UCSD-AML1 (cell line): ENCODE results near the gene ZNF497.
A peak's percentile ranks its signal among the peaks of the same experiment; 100 is the strongest.
"Not testable (repeated sequence)": the region's sequence is repeated elsewhere in the genome, so short reads cannot be mapped to it uniquely, and the experiment has no call there.

Experiments
- DNase-seq: peaks from one replicate; lab custom pipeline; 2025; ENCODE audit not compliant: unreplicated experiment; lab: John Stamatoyannopoulos, UW

The ZNF497 gene

GRCh38 chr19:58394821-58395219, 32.3 kb upstream of the ZNF497 start:
- DNase-seq, result no peak

DNA sequence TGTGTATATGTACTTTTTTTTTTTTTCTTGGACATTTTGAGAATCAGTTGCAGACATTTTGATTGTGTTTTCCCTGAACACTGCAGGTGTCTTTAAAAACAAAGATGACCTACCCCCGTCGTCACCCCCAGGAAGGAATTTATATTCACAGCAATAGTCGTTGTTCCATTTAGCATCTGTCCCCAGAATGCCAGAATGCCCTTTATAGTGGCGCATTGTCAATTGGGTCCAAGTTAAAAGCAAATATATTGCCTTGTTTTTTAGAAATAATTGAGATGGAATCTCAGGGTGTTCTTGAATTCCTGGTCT, 31.1 kb upstream of the ZNF497 start:
- DNase-seq, result no peak

DNA sequence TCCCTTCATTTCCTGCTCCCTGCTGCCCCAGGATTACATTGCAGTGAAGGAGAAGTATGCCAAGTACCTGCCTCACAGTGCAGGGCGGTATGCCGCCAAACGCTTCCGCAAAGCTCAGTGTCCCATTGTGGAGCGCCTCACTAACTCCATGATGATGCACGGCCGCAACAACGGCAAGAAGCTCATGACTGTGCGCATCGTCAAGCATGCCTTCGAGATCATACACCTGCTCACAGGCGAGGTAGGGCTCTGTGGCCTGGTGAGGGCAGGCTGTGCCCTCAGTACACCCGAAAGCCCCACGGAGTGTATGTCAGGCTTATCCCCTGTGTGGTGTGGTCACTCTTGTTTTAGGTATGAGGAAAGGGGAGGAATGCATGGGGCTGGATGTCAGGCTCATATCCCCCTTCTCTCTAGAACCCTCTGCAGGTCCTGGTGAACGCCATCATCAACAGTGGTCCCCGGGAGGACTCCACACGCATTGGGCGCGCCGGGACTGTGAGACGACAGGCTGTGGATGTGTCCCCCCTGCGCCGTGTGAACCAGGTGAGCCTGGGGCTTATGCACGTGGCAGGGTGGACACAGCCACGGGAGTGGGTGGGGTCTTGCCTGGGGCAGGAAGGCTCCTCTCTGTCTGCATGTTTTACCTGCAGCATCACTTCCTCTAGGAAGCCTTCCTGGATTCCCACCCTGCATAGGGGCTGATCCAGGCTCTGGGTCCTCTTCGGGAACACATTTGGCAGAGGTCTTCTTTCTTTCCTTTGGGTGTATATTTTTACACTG, 30.6 kb upstream of the ZNF497 start:
- DNase-seq, result no peak

GRCh38 chr19:58388175-58388526, 25.6 kb upstream of the ZNF497 start:
- DNase-seq, result no peak

GRCh38 chr19:58387338-58388174, 25.0 kb upstream of the ZNF497 start:
- DNase-seq, result no peak

- peak; percentile 95 for DNase-seq
Measured at GRCh38 chr19:58386576-58387337, 24.2 kb upstream of the ZNF497 start, which contains the start of gene RPS5. Gene RPS5 (plus strand): TSS chr19:58387269. CDS start chr19:58388138, 869 bp downstream.

DNA sequence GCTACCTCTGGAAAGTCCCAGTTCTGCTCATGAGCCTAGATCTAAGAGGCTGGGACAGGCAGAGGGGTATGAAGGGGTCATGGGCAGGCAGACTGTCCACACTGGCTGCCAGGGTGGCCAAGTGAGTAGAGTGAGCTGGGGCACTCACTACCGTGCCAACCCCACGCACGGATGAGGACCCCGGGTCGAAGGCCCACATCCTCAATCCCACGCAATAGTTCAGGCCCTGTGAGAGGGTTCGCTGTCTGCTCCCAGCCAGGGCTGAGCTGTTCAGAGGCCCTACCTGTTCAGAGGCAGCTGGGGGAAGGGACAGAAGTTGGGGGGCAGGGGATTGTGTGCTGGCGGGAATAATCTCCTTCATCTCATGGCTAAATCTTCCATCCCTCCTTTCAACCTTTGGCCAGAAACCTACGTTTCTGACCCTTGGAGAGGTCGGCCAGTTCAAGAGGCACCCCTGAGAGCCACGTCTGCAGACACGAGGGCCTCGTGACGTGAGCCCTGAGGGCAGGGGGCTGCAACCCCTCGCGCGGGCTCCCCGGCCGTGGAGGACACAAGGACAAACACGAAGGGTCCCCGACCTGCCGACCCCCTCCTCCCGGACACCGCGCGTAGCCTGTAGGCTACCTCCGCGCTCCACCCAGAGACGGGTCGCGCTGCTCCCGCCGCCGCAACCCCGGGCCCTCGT, 23.5 kb upstream of the ZNF497 start:
- DNase-seq, result no peak

DNA sequence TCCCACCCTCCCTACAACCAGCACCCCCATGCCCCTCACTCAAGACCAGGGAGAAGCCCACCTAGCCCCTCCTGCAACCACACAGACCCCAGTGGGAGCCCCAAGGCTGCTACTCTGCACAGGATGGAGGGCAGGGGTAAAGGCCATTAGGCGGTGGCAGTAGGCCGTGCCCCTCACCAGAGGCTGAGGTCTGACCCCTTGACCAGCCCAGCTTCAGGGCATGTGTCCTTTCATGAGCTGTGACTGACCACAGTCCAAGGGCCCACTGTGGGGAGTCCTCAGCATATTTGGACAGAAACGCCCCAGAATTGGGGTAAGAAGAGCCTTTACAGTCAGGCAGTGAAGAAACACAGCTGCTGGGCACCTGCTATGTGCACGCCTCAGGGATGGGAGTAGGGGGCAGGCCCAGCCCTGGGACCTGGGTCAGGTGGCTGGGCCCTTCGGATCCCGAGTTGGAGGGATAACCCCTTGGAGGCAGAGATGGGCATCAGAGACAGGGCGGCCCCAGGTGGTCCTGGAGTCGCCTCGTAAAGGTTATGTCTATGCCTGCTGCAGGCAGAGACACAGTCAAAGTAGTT, 22.9 kb upstream of the ZNF497 start:
- no peak for DNase-seq

- no peak for DNase-seq
Measured at GRCh38 chr19:58382997-58383603, 20.5 kb upstream of the ZNF497 start.

DNA sequence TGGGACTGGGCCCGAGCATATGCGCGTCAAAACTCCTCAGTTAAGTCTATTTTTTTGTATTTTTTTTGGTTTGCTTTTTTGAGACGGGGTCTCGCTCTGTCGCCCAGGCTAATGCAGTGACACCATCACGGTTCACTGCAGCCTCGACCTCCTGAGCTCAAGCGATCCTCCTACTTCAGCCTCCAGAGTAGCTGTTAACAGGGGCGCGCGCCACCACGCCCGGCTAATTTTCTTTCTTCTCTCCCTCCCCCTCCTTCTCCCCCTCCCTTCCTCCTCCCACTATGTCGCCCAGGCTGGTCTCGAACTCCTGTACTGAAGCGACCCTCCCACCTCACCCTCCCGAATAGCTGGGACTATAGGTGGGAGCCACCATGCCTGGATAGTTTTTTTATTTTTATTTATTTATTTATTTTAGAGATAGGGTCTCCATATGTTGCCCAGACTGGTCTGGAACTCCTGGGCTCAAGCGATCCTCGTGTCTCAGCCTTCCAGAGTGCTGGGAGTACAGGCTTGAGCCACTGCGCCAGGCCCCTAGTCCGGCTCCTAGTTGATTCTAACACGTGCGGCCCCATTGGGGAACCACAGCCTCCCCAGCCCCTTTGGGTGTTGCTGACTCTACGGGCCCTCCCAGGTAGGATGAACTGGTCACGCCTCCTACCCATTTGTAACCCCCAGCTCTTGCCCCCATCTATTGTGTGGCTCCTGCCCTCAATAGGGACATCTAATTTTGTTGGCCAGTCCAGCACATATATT, 19.1 kb upstream of the ZNF497 start:
- no peak for DNase-seq

GRCh38 chr19:58380662-58381459, 18.3 kb upstream of the ZNF497 start, which contains the start of gene ZNF837:
Gene ZNF837 (minus strand): TSS chr19:58381030. CDS start chr19:58369332, 11,698 bp downstream.
- DNase-seq, result peak; percentile 98

DNA sequence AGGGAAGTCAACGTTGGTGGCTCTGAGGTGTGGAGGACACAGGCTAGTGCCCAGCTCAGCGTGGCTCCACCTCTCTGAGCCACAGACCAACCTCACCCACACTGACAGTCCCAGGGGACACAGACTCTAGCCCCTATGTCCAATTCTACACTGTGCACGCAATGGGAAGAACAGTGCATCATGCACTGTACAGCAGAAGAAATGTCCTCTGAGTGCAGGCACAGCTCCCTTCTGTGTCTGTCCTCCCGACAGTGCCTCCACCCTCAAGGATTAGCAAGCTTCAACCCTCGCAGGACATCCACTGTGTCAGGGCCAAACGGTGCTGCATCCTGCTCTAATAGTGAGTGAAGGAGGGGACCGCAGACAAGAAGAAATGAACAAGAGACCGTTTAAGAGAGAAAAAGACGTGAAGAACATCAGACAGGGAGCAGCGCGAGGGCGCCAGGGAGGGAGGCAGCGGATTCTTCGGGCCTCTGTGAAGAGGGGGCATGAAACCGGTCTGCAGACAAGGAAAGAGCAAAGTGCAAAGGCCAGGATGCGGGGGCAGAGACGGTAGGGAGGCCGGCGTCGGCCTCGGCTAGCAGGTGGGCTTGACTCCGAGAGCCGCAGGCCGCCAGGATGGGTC, 17.6 kb upstream of the ZNF497 start:
- no peak for DNase-seq

- DNase-seq, result no peak
Measured at GRCh38 chr19:58379246-58379645, 16.7 kb upstream of the ZNF497 start.

DNA sequence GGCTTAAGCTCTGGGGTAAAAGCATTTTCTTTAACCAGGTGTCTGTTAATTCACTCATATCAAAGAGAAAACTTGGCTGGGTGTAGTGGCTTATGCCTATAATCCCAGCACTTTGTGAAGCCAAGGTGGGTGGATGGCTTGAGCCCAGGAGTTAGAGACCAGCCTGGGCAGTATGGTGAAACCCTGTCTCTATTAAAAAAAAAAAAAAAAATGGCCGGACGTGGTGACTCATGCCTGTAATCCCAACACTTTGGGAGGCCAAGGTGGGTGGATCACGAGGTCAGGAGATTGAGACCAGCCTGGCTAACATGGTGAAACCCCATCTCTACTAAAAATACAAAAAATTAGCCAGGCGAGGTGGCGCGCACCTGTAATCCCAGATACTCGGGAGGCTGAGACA, 14.2 kb upstream of the ZNF497 start:
- not testable (repeated sequence) for DNase-seq

DNA sequence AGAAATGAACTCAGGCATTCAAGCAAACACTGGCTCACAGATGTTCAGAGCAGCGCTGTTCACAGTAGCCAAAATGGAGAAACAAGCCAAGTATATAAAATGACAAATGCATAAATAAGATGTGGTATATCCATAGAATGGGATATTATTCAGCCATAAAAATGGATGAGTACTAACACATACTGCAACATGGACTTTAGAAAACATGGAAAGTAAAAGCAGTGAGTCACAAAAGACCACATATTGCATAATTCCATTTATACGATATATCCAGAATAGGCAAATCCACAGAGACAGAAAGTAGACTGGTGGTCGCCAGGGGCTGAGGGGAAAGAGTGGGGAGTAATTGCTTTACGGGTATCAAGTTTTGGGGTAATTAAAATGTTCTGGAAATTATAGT, 11.6 kb upstream of the ZNF497 start:
- no peak for DNase-seq

DNA sequence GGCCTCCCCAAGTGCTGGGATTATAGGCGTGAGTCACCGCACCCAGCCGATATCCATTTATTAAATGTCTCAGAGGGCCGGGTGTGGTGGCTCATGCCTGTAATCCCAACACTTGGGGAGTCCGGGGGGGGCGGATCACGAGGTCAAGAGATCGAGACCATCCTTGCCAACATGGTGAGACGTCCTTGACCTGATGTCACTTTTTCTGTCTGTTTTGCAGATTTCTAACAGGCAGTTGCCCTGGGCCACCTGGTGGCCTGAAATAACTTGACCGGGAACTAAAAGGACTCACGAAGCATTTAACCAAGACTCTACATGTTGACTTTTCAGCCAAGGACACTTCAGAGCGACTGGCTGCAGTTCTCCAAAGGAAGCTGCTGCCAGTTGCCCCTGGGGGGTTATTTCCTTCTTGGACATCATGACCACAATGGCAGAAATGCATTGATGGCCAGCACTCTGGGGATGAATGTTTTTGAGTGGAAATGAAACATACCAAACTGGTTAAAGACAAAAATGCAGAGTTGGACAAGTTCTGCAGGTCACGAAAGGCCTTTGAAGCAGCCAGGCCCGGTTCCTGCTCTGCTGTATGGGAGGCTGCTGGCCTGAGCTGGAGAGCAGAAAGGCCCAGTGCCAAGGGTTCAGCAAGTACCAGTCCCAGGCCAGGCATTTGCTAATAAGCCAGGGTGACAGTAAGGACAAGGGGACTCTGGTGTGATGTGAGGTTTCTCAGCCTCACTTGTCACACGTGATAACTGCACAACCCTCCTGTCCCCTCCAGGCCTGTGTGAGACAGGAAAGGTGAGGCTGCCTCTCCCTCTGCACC, 10.0 kb upstream of the ZNF497 start:
- DNase-seq, result no peak

- DNase-seq, result no peak
Measured at GRCh38 chr19:58368561-58369360, 6.2 kb upstream of the ZNF497 start.
